RPMI8226 (cell line): Measurements from ENCODE around the gene MYOG.
A peak's percentile ranks its signal among the peaks of the same experiment; 100 is the strongest.

Source experiments
- DNase-seq: peaks from one replicate; pipeline ENCODE4 v3.0.0-alpha.2; 2015

The MYOG gene

DNA sequence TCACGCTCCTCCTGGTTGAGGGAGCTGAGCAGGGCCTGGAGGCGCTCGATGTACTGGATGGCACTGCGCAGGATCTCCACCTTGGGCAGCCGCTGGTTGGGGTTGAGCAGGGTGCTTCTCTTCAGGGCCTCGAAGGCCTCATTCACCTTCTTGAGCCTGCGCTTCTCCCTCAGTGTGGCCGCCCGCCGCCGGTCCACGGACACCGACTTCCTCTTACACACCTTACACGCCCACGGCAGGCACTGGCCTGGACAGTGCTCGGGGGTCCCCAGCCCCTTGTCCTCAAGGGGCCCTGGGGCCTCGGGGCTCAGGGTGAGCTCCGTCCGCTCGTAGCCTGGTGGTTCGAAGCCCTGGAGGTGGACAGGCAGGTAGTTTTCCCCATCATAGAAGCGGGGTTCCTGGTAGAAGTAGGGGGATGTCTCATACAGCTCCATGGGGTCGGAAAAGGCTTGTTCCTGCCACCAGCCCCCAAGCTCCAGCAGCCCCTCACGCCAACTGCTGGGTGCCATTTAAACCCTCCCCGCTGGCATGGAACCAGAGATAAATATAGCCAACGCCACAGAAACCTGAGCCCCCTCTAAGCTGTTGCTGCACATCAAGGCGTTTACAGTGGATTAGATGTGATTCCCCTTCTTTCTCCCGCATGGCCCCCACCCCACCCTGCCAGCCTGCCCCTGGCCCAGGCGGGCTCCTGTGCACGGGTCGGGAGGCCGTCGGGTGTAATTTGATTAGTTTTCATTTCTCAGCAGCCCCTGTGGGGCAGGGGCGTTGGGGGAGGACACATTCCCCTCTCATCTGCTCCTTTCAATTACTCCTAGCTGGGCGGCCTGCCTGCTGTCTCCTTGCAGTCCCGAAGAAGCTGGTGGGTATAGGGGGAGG lies at the start of gene MYOG:
TSS of gene MYOG (minus strand) at position 485 of the 879 bp plus-strand sequence. CDS start at position 434, 51 bp downstream.
- DNase-seq = no peak

DNA sequence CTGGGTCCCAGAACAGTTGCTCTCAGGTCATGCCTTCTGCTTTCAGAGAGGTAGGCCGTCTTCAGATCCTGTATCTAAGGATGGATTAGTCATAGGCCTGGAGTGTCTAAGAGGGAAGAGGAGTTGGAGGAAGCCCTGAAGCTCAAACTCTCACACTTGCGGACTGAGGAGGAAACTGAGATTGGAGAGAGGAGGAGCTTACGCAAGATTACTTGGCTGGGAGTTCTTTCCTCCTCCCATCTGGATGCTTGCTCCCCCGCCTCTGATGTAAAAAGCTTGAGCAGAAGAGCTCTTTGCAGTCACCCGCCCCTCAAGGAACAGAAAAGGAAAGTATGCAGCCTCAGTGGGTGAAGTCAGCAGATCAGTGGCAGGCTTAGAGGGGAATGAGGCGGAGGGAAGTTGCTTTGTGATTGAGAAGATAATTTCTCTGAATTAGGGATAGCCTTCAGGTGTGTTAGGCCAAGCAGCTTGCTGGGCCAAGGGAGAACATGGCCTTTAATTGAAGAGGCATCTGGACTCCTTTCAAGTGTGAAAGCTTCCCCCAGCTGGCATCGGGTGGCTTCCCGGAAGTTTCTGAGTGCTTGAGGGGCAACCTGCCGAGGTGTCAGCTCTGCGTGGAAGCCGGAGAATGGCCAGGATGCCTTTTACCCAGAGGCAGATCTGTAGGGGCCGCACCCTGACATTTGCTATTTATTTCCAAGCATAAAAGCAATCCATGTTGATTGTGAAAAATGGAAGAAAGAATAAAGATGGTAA lies 48.3 kb upstream of the MYOG start:
- no peak for DNase-seq

DNA sequence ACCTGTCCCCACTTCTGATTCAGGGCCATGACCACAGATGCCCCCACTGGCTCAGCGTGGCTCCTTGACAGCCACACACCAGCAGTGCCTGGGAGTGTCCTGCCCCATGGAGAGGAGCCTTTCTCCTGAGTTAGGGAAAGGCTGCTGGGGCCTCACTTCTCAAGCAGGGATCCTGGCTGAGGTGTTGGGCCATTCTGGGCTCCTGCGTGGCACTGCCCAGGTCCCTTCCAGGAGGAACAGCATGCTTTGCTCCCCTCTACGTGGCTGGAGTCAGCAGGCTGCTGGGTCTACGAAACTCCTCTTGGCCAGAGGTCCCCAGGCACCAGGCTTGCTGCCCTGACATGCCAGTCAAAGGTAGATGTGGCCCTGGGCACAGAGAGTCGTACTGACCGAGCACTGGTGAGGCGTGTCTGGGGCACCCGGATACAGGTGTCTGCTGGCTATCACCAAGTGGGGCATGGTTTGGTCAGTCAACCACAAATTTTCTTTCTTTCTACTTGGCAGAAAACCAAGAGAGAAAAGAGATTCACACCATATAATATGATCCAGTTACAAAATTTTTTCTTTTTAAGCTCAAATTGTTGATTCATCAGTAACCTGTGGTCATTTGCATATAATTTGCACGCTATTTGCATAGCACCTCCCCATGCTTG lies 45.9 kb upstream of the MYOG start:
- peak; percentile 22 for DNase-seq

DNA sequence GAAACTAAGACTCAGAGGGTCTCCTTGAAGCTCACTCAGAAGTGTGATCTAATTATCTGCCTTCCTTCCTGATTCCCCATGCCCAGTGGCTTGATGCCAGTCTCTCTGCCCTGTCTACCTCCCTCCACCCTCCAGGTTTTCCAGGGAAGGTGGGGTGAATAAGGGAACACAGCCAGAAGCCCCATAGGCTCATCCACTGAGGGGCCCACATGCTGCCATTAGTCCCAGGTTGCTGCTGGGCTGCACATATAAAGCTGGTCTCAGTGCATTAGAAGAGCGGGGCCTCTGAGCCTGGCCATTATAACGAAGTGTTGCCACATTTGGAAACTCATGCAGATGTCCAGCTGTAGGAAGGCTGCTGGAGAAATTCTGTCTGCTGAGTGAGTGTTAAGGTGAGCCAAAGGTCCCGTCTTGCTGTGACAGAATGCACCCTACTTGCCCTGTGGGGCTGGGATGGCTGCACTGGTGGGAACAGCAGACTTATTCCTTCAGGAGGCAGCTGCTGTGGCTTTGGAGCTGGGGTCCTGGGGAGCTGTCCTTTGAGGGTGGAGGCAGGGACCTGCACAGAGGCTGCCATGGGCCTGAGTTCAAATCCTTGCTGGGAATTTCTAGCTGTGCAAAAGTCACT lies 44.7 kb upstream of the MYOG start:
- no peak for DNase-seq

DNA sequence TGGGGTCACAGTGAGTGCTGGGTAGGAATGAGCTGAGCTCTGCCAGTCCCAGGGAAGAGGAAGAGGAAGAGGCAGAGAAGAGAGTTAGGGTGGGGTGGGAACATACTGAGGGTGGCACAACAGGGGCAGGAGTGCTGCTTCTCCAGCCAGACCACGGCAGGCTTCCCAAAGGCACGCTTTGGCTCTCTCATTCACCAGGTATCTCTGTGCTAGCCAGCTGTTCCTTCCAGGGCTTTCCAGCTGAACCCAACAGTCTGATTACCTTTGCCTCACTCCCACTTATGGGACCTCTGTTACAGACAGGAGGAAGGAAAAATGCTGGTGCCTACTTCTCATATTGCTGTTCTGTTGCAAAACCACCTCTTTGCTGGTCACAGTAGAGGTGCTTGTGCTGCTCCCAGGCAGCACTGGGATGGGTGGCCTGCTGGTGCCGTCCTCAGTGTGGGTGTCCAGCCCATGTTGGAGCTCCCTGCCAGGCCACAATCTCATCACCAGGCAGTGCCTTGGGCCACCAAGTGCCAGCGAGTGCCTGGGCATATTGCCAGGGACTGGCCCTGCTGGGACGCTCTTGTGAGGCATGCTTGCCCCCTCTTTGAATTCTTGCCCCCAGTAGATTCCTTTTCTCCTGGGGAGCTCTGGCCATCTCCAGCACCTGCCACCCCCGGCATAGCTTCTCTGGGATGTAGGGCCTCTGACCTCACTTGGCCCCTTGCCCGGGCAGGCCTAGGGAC lies 43.9 kb upstream of the MYOG start:
- DNase-seq = peak; percentile 43

DNA sequence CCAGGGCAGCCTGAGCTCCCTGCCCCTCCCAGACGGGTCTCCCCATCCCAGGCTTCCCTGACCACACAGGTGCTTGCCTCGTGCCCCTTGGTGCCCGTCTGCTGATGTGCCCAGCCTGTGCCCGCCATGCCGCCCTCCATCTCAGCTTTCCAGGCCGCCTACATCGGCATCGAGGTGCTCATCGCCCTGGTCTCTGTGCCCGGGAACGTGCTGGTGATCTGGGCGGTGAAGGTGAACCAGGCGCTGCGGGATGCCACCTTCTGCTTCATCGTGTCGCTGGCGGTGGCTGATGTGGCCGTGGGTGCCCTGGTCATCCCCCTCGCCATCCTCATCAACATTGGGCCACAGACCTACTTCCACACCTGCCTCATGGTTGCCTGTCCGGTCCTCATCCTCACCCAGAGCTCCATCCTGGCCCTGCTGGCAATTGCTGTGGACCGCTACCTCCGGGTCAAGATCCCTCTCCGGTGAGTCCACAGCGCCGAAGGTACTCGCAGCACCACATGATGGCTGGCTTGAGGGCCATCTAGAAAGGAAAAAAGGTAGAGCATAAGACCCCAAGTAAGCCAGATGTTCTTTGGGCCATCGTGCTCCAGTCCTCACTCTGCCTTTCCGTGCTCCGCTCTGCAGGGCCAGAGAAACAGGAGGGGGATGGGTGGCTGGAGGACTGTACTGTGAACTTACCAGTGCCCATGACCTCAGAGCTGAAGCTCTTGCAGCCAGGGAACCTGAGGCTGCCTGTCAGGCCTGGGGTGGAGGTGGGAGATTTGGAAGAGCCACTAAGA lies 43.1 kb upstream of the MYOG start:
- DNase-seq = no peak

DNA sequence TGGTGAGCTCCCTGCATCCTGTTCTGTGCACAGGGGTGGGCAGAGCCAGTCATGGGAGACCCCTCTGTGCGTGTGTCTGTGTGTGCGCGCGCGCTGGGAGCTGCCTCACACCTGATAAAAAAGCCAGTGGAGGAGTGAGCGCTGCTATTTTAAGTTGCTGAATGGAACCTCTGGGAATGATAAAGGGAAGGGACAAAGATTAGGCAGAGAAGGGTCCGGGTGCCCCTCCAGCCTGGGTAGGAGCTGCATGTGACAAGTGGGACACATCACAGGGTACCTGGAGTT lies 42.6 kb upstream of the MYOG start:
- no peak for DNase-seq

DNA sequence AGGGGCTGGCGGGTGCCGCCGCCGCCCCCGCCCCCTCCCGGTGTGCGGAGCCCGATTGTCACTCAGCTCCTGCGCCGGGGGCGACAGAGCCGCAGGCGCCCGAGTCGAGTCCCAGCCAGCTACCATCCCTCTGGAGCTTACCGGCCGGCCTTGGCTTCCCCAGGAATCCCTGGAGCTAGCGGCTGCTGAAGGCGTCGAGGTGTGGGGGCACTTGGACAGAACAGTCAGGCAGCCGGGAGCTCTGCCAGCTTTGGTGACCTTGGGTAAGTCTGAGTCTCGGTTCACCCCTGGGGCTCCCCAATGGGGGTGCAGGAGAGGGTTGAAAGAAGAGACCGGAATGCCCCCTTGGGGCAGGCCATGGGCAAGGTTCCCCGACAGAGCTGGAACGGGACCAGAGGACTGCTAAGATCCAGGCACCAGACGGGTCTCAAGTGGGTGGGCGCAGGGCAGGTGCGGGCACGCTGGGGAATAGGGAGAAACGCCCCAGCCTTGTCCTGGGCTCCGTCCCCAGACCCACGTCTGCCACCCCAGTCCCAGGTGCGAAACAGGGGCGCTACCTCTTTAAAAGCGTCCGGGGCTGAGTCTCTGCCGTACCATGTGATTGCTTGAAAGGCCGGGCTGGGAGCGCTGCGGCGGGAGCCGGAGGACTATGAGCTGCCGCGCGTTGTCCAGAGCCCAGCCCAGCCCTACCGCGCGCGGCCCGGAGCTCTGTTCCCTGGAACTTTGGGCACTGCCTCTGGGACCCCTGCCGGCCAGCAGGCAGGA lies 42.0 kb upstream of the MYOG start, which contains the start of gene ADORA1:
TSS of gene ADORA1 (plus strand) at position 61 of the 765 bp plus-strand sequence. CDS start 1,116 bp downstream, outside the sequence.
- peak; percentile 83 for DNase-seq

DNA sequence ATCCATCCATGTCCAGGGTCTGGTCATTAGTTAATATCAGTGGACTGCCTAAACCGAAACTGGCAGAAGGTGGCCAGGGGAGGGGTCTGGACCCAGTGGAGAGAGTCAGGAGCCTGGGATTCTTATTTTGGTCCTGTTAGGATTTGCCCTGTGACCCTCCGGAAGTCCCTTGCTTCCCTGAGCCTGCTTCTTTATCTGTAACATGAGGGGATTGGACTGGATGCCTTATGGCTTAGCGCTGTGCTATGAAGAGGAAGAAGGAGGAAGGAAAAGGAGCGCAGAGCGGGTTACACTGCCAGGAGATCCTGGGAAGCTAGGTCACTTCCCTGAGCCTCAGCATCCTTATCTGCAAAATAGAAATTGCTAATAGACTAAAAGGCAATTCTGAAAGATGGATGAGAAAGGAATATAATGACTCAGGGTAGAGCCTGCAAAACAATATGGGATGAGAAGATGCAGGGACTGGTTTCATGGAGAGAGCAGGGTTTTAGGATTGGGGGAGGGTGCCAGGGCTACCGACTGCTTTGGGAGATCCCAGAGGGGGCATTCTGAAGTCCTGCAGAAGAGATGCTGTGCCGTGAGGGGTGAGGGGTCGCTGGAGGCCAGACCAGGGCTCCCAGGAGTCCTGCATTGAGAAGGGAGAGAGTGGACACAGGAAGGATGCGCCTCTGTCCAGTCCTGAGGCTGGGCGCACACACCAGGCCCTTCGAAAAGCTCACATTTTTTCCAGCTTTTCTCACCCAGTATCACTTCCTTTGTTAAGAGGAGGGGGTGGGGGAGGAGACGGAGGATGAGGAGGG lies 41.3 kb upstream of the MYOG start:
- no peak for DNase-seq

DNA sequence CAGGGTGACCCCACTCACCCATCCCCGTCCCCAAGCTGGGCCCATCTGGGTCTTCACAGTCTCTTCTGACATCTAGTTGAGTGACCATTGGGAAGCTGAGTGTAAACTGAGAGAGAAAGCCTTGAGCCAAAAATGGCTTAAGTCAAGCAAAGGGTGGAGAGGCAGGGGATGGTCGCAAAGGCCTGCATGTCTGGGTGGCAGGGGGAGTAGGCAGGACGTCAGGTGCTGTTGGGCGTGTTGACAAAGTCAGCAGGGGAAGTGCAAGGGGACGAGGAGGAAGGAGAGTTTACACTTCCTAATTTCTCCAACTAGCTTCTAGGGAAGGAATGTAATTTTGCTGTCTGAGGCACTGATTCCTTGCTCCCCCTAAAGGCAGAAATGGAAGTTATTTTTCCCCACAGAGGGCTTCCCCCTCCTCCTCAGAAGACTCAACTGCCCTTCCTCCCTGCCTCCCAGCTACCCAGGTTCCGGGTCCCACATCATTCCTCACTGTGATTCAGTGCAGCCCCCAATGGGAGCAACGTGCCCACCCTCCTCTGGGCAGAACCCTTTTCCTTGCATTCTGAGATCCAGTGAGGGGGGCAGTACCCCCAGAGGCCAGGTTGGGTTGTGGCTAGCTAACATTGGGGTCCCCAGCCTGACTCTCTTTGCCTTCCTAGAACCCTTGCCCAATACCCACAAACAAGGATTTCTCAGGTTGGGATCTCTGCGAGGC lies 40.5 kb upstream of the MYOG start:
- peak; percentile 23 for DNase-seq

DNA sequence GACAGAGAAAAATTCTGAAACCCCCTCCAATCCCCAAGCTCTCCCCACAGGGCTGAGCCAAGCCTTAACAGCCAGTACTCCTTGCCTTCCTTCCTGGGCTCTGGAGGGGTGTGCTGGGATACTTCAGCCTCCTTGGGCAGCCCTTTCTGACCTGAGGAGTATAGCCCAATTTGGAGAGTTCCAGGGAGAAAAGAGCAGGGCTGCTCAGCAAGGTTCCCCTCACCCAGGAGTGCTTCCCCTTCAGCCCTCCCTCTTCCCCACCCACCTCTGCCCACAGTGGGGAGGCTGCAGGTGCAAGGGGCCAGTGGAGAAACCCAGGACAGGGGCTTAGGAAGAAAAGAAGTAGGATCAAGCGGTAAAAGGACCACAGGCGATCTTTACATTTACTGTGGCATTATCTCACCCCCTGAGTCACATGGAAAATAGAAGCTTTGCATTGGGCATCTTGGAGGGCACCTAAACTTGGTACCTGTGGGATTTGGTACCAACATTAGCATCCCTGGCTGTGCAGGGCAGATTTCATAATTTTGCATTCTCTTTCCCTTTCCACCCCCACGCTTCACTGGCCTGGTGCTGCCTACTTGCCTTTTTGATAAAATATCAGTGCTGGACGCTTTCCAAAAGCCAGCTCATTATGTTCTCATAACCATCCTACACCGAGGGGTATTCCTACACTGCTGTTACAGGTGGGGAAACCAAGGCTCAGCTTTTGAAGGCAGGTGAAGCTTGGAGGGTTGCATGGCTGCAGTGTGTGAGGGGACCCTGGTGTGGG lies 38.9 kb upstream of the MYOG start:
- DNase-seq = no peak

DNA sequence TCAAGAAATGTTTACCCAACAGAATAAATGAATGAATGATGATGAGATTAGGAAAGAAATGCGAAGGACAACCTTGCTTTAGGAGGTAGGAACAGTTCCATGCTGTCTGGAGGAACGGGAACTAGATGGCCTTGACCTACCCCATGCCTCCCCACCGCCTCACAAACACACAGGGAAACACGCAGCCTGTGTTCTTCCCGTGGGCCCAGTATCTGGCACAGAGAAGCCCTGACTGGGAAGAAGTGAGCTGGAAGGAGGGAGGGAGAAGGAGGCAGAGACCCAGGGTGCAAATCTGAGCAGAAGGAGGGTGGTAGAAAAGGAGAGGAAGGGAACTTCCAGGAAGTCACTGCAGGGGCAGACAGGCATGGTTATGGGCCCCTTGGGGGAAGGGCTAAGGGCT lies 38.2 kb upstream of the MYOG start:
- no peak for DNase-seq

DNA sequence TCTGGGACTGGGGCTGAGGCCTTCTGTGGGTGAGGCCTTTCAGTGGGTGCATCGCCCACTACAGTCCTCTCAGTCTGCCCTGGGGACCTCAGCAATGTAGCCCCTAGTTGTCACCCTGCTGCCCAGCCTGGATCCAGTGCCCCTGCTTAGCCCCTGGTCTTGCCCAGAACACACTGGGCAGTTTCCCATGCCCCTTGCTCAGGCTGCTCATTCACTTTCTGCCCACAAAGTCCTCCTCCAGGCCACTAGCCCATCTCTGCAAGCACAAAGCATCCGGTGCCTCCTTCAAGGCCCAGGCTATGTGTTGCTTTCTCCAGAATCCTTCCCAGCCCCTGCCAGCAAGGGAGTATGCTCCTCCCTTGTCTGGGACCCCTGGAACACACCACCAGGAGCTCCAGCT lies 36.3 kb upstream of the MYOG start:
- no peak for DNase-seq

DNA sequence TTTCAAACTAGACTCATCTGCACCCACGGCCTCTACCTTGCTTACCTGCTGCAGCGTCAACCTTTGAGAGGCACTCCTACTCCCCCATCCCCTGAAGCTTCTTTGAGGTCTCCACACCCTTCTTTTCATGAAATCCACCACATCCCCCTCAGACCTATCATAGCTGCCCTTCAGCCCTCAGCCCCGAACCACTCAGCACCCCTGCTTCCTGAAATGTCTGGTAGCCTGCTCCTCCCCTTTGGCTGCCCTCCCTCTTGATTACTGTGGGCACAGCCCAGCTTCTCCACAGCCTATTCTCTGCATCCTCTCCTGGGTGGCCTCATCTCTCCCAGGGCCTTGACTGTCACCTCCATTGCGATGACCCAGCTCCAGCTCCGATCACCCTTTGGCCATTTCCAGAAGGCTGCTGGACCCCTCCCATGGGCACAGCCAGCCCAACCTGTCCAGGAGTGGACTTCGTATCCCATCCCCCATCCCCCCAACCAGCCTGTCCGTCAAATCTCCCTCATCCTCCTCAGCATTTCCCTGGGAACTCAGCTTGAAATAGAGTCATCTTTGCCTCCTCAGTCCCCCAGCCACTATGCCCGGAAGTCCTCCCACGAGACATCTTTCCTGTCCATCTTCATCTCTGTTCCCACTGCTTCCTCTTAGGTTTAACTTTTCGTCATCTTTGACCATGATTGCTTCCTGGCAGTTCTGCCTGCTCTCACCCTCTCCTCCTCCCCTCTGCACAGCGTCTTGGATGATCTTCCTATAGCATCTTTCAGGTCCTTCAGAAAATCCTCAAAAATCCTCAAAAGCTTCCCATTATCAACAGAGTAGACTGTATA lies 35.6 kb upstream of the MYOG start:
- DNase-seq = no peak

DNA sequence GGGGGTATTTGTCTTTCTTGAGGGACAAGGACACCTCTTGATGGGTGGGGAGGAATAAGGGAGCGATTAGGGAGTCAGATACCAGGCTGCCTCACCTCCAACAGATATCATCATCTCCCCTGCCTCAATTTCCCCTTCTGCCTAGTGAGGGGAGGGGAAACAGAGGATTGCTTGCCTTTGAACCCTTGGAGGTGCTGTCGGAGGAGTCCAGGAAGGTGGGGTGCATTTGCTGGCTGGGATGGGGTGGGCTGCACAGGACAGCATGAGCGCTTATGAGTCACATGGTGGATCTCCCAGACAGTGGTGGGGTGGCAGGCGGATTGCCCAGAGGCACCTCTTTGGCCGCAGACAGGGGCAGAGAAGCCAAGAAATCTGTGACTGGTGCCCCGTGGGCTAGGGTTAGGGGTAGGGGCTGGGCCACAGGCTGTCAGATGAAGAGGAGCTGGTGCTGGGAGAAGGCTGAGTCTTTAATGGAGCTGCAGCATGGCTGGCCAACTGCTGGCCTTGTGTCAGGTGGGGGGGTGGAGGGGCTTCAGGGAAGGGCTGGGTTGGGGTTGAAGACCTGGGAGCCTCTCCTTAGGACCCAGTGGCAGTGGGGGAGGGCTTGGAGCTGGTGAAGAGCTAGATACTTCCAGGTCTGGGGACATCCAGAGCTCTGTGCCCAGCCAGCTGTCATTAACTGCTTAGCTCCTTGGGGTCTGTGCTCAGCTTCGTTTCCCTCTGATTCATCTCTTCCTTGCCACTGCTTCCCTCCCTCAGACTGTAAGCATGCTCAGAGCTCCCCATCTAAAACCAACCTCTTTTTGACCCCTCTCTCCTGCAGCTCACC lies 34.7 kb upstream of the MYOG start:
- no peak for DNase-seq
